ENCODE measurements around the gene ZMIZ2.
A peak's percentile ranks its signal among the peaks of the same experiment; 100 is the strongest.

Gene ZMIZ2

DNA sequence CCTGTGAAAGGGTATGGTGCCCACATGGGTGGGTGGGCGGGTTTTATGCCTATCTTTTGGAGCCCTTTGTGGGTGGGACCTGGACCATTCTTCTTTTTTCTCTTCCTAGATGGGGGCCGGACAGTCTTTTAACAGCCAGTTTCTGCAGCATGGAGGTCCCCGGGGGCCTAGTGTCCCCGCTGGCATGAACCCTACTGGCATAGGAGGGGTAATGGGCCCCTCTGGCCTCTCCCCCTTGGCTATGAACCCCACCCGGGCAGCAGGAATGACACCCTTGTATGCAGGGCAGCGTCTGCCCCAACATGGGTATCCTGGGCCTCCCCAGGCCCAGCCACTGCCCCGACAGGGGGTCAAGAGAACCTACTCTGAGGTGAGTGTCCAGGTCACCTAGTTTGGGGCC is 9.1 kb downstream of the ZMIZ2 start:
- DNase-seq (ENCODE audit: low spot score), result no peak

GRCh38 chr7:44759246-44759645 is 10.6 kb downstream of the ZMIZ2 start:
- no peak for DNase-seq (ENCODE audit: low spot score)

DNA sequence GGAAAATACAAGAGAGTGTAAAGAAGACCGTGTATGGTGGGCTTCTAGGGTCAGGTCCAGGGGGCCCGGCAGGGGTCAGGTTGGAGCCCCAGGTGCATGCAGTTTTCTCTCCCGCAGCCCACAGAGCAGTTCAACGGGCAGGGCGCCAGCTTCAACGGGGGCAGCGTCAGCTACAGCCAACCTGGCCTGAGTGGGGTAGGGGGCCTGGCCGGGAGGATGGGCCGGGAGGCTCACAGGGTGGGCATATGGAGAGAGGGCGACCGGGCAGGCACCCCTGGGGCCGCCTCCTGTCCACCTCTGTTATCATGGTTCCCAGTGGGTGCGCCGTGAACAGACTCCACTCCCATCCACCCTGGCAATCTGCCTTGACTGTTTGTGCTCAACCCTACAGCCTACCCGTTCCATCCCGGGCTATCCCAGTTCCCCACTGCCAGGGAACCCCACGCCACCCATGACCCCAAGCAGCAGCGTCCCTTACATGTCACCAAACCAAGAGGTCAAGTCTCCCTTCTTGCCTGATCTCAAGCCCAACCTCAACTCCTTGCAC is 11.5 kb downstream of the ZMIZ2 start:
- DNase-seq (ENCODE audit: low spot score), result no peak

DNA sequence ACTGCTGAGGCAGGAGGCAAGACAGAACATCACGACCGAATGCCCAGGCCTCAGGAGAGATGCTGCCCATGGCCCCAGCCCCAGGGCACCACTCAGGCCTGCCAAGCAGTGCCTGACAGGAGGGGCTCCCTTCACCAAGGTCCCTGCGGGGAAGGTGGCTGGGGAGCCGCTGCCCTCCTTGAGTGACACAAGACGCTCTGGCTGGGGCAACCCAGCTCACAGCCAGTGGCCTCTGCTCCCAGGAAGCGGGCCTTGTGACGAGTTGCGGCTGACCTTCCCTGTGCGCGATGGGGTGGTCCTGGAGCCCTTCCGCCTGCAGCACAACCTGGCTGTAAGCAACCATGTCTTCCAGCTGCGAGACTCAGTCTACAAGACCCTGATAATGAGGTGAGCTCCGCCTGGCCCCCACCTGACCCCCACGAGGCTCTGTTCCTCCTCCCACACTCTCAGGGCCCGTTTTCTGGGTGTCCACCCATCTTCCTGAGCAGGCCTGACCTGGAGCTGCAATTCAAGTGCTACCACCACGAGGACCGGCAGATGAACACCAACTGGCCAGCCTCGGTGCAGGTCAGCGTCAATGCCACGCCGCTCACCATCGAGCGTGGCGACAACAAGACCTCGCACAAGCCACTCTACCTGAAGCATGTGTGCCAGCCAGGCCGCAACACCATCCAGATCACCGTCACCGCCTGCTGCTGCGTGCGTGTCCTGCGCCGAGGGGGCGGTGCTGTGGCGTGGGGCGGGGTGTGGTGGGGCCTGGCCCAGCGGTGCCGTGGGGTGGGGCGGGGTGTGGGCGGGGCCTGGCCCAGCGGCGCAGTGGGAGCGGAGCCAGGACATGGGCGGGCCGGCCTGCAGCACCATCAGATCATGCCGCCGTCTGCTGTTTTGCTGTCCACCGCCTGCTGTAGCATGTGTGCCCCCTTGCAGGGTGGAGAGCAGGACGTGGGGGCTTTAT is 12.8 kb downstream of the ZMIZ2 start:
- DNase-seq (ENCODE audit: low spot score), result peak; percentile 81

GRCh38 chr7:44762300-44762699 is 13.7 kb downstream of the ZMIZ2 start:
- no peak for DNase-seq (ENCODE audit: low spot score)

GRCh38 chr7:44762726-44763522 is 14.3 kb downstream of the ZMIZ2 start:
- no peak for DNase-seq (ENCODE audit: low spot score)

DNA sequence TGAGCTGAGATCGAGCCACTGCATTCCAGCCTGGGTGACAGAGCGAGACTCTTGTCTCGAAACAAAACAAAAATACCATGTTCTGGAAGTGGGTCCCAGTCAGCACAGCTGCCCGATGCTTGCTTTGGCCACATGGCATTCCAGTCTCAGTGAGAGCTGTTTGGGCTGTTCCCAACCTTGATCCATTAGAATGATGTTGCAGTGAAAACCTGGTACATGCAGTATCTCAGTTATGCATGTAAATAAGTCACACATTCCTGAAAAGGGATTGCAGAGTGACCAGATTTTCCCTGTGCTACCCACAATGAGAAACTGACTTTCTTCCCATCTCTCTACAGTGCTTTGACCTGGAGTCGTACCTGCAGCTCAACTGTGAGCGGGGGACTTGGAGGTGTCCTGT is 15.4 kb downstream of the ZMIZ2 start:
- no peak for DNase-seq (ENCODE audit: low spot score)

- DNase-seq (ENCODE audit: low spot score), result no peak
These were observed 16.3 kb downstream of the ZMIZ2 start for GRCh38 chr7:44764665-44765578.

DNA sequence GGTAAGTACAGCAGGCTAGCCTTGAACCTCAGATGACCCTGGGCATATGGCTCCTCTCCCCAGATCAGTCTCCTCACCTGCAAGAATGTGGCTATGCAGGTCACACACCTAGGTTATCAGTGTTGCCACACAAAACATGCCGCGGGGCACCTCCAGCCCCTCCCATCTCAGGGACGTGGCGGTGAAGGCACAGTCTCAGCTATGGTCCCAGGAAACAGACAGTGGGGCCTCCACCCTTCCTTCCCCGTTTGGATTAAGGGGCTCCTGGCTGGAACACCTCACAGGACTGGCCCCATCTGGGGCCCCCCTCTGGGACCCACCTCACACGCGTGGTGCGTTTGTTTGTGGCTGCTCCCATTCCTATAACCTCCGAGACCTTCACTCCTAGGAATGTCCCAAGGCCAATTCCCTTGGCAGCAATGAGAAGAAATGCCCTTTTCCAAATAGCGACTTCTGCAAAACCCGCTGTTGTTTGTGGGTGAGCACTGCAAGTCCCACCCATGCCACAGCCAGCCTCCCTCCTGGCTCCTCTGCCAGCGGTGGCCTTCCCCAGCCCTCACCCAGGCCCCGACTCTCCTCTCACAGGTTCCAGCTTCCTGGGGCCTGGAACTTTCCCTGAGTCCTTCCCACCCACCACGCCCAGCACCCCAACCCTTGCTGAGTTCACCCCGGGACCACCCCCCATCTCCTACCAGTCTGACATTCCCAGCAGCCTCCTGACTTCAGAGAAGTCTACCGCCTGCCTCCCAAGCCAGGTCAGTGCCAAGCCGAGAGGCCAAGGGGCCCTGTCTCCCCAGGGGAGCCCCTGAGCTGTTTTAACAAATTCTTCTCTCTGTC is 17.1 kb downstream of the ZMIZ2 start:
- DNase-seq (ENCODE audit: low spot score), result no peak

GRCh38 chr7:44766416-44766801 is 17.8 kb downstream of the ZMIZ2 start:
- DNase-seq (ENCODE audit: low spot score), result no peak

GRCh38 chr7:44767134-44767911 is 18.7 kb downstream of the ZMIZ2 start:
- DNase-seq (ENCODE audit: low spot score), result no peak

DNA sequence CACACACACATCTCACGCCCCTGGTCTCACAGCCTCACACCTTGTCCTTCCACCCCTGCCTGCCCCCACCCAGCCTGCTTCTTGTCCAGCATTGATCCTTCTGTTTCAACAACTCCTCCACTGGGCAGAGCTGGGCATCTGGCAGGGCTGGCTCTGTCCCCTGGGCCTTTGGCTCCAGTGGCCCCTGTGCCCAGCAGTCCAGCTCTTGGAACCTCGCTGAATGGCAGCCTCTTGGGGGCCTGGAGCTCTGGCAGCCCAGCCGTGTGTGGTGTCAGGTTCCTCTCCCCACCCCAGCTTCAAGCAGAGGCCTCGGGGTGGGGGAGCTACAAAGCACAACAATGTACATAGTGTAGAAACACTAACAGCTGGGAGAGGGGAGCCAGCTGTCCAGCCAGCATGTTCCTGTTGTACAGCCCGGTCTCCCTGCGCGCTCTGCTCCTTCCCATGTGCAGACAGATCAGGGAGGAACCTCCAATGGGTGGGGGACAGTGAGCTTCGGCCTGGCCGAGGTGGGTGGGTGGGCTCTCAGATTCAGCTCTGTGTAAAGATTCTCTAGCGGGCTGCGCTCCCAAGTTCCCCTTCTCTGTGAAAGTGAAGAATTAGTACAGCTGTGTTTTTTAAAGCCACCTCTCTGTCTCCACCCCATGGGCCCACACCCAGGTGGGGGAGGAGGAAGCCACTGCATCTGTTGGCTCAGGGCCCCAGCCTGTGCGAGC is 19.4 kb downstream of the ZMIZ2 start:
- DNase-seq (ENCODE audit: low spot score), result peak; percentile 80

DNA sequence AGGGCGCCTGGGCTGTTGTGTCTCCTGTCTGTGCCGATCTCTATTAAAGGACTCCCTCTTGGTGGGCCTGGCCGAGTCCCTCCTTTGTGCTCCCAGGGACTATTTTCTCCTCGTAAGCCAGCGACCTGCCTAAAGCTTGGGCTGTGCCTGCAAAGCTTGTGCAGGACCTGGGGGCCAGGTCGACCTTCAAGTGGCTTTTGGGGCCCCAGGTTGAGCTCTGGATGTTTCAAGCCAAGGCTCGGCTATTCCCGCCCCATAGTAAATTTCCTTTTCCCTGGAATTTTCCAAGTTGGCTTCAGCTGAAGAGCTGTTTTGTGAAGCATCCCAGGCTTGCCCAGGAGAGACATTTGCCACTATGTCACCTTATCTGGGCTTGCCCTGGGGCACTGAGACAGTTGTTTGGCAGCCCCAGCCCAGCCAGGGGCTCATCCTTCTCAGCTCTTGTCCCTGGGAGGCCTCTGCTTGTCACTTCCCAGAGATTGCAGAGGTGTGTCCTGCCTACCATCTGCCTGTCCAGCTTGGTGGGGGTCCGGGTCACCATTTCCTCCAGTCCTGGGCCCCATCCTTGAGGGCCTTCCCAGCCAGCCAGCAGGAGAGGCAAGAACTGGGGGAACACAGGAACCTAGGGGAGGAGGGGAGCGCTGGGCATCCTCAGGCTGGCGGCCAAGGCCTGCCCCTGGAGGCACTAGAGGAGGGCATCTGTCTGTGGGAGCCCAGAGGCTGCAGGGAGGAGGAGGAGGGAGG is 20.2 kb downstream of the ZMIZ2 start:
- no peak for DNase-seq (ENCODE audit: low spot score)

- no peak for DNase-seq (ENCODE audit: low spot score)
These were observed 20.7 kb downstream of the ZMIZ2 start for GRCh38 chr7:44769376-44769775.

DNA sequence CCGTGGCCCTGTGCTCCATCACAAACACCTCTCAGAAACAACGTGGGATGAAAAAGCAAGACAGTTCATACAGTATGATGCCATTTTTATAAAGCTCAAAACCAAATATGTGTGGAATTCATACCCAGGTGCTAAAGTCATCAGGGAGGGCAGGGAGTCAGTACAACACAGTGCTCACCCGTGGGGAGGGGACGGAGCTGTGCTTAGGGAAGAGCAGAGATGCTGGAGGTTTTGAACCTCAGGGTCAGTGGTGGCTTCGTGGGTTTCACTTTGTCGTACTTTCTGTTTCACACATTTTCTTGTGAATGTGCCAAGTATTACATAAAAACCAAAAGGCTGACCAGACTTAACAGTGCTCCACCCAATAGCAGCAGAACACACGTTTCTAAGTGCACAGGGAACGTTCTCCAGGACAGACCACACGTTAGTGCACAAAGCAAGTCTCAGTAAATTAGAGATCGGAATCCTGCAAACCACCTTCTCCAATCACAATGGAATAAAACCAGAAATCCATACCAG is 21.2 kb downstream of the ZMIZ2 start:
- DNase-seq (ENCODE audit: low spot score), result no peak

- DNase-seq (ENCODE audit: low spot score), result no peak
These were observed 22.7 kb downstream of the ZMIZ2 start for GRCh38 chr7:44771358-44771757.

DNA sequence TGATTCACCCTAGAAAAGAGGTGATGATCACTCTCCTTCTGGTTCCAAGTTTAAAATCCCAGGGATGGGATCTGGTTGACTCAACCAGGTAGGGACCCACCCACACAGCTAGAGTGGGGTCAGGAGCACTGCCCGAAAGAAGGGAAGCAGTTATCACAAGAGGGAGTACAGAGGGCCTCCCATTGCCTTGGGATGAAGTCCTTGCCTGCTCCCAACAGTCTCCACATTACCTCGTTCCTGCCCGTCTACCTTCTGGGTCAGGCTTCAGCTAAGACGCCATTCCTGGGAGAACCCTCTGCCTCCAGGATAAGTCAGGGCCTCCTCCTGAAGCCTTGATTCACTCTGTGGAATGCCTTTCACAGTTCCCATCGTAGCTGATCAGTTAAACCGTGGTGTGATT is 23.8 kb downstream of the ZMIZ2 start:
- DNase-seq (ENCODE audit: low spot score), result no peak

- no peak for DNase-seq (ENCODE audit: low spot score)
These were observed 24.2 kb downstream of the ZMIZ2 start for GRCh38 chr7:44772867-44773266.

Data from hematopoietic multipotent progenitor cell treated with erythropoietin and hydrocortisone succinate and interleukin-3 and kit ligand, for 15 days (in vitro differentiated cells).